ENCODE results near the gene NFIX. TPM values are rescaled to one million over a fixed set of nuclear protein-coding genes. Genes with fewer than 3 reads are reported as not detected.
A peak's percentile ranks its signal among the peaks of the same experiment; 100 is the strongest.
"Not testable (repeated sequence)": the region's sequence is repeated elsewhere in the genome, so short reads cannot be mapped to it uniquely, and the experiment has no call there.

NFIX gene
- total and polyA plus RNA-seq, 7 donors = 10.6 to 104 (median 44.1) TPM

GRCh38 chr19:12952488-12953137 lies 42.7 kb upstream of the NFIX start:
- Histone ChIP-seq H3K36me3 (peaks cover 39 to 72% (median 56%) of the 10 kb centered on the region in 4 donors), H3K4me3 (no peak overlapping the region), H3K9me3 (no peaks in the 10 kb centered on the region), H3K4me1 (peaks cover 0 to 44% (median 31%) of the 10 kb centered on the region in 4 donors), H3K27ac (peak overlapping the region in 3 of 4 donors; percentile 49 to 67 (median 65)), H3K27me3 (no peaks in the 10 kb centered on the region)
- TF ChIP-seq EP300 (IDR thresholded peaks at IDR 0.05) (no peak), CTCF (IDR thresholded peaks at IDR 0.05) (no peak), POLR2AphosphoS5 (IDR thresholded peaks at IDR 0.05) (no peak)
- no peak for DNase-seq
- 74 to 77% methylated on average over 12 of the region's 12 CpGs for WGBS, 2 donors
- intact Hi-C loops (cut with DNase I) = no loop called here

- H3K9me3 ChIP-seq = no peaks in the 10 kb centered on the region
- WGBS, 2 donors = 65 to 69% methylated on average over 11 of the region's 11 CpGs
- H3K36me3 ChIP-seq = peaks cover 33 to 65% (median 50%) of the 10 kb centered on the region in 4 donors
- no peak for DNase-seq
- peak overlapping the region in 3 of 4 donors; percentile 49 to 67 (median 65) for H3K27ac ChIP-seq
- TF ChIP-seq EP300 (IDR thresholded peaks at IDR 0.05) = no peak
- TF ChIP-seq CTCF (IDR thresholded peaks at IDR 0.05) = no peak
- H3K27me3 ChIP-seq = no peaks in the 10 kb centered on the region
- H3K4me3 ChIP-seq = no peak overlapping the region
- H3K4me1 ChIP-seq = peaks cover 0 to 43% (median 29%) of the 10 kb centered on the region in 4 donors
- intact Hi-C loops (cut with DNase I) = no loop called here
These were observed 42.0 kb upstream of the NFIX start for GRCh38 chr19:12953138-12953798.

GRCh38 chr19:12953799-12954611 lies 41.3 kb upstream of the NFIX start:
- WGBS, 2 donors = 63 to 77% methylated on average over 12 of the region's 12 CpGs
- TF ChIP-seq POLR2AphosphoS5 (IDR thresholded peaks at IDR 0.05) = no peak
- no peak for TF ChIP-seq CTCF (IDR thresholded peaks at IDR 0.05)
- no peak for TF ChIP-seq EP300 (IDR thresholded peaks at IDR 0.05)
- no peak for TF ChIP-seq POLR2A (IDR thresholded peaks at IDR 0.05)
- Histone ChIP-seq H3K27me3 (no peaks in the 10 kb centered on the region), H3K9me3 (no peaks in the 10 kb centered on the region), H3K36me3 (peaks cover 25 to 58% (median 42%) of the 10 kb centered on the region in 4 donors), H3K4me3 (no peak overlapping the region), H3K4me1 (peaks cover 0 to 43% (median 29%) of the 10 kb centered on the region in 4 donors), H3K27ac (peak overlapping the region in 3 of 4 donors; percentile 49 to 67 (median 65))
- DNase-seq = no peak
- intact Hi-C loops (cut with DNase I) = no loop called here

GRCh38 chr19:12954612-12954962 lies 40.7 kb upstream of the NFIX start:
- DNase-seq = no peak
- H3K27me3 ChIP-seq = no peaks in the 10 kb centered on the region
- H3K4me3 ChIP-seq = no peak overlapping the region
- peak overlapping the region in 2 of 4 donors; percentile 10 to 38 for H3K27ac ChIP-seq
- H3K36me3 ChIP-seq = peaks cover 19 to 52% (median 36%) of the 10 kb centered on the region in 4 donors
- H3K4me1 ChIP-seq = peaks cover 0 to 43% (median 29%) of the 10 kb centered on the region in 4 donors
- no peaks in the 10 kb centered on the region for H3K9me3 ChIP-seq
- 15 to 31% methylated on average over 1 of the region's 1 CpG for WGBS, 2 donors
- intact Hi-C loops (cut with DNase I) = no loop called here
- TF ChIP-seq EP300 (IDR thresholded peaks at IDR 0.05) (no peak), POLR2A (IDR thresholded peaks at IDR 0.05) (no peak), CTCF (IDR thresholded peaks at IDR 0.05) (no peak), POLR2AphosphoS5 (IDR thresholded peaks at IDR 0.05) (no peak)

- H3K36me3 ChIP-seq = peaks cover 11 to 42% (median 27%) of the 10 kb centered on the region in 4 donors
These were observed 39.7 kb upstream of the NFIX start for GRCh38 chr19:12955575-12955974.

More at GRCh38 chr19:12955575-12955974, 39.7 kb upstream of the NFIX start:
- Histone ChIP-seq H3K27ac (peak overlapping the region in 3 of 4 donors; percentile 91 to 94 (median 92)), H3K4me3 (peak overlapping the region in 1 of 4 donors; percentile 91), H3K4me1 (peaks cover 0 to 43% (median 29%) of the 10 kb centered on the region in 4 donors)
- DNase-seq; H3K27me3 ChIP-seq; intact Hi-C loops (cut with DNase I); H3K9me3 ChIP-seq: not testable (repeated sequence)
- WGBS, 2 donors = 86 to 92% methylated on average over 9 of the region's 9 CpGs

Measured in sigmoid colon (tissue), 7 donors.